GM21825 (cell line): ENCODE results near the gene RPL37A.
A peak's percentile ranks its signal among the peaks of the same experiment; 100 is the strongest.
"Not testable (repeated sequence)": the region's sequence is repeated elsewhere in the genome, so short reads cannot be mapped to it uniquely, and the experiment has no call there.

Experiments used
- ATAC-seq: cut with Tn5 transposase; IDR thresholded peaks from one replicate; pipeline ENCODE4 v1.9.1; 2021; ENCODE audit warnings: mild to moderate bottlenecking, moderate library complexity; ENCODE audit not compliant: unreplicated experiment

The RPL37A gene

GRCh38 chr2:216516730-216517350, 18.2 kb downstream of the RPL37A start:
- ATAC-seq = no peak

- ATAC-seq = no peak
Observed at GRCh38 chr2:216517447-216518225, 19.0 kb downstream of the RPL37A start.

- ATAC-seq = not testable (repeated sequence)
Observed at GRCh38 chr2:216518566-216519119, 20.0 kb downstream of the RPL37A start.

- peak; percentile 57 for ATAC-seq
Observed at GRCh38 chr2:216519154-216519762, 20.6 kb downstream of the RPL37A start.

- ATAC-seq = no peak
Observed at GRCh38 chr2:216520112-216520511, 21.5 kb downstream of the RPL37A start.

GRCh38 chr2:216522892-216523502, 24.4 kb downstream of the RPL37A start:
- no peak for ATAC-seq

GRCh38 chr2:216525972-216526371, 27.3 kb downstream of the RPL37A start:
- ATAC-seq = no peak

GRCh38 chr2:216526939-216527338, 28.3 kb downstream of the RPL37A start:
- no peak for ATAC-seq

GRCh38 chr2:216527600-216527999, 29.0 kb downstream of the RPL37A start:
- ATAC-seq = no peak

GRCh38 chr2:216532562-216532961, 33.9 kb downstream of the RPL37A start:
- ATAC-seq = no peak

- no peak for ATAC-seq
Observed at GRCh38 chr2:216533609-216534008, 35.0 kb downstream of the RPL37A start.

GRCh38 chr2:216534809-216535208, 36.2 kb downstream of the RPL37A start:
- no peak for ATAC-seq

- ATAC-seq = no peak
Observed at GRCh38 chr2:216535454-216535995, 36.9 kb downstream of the RPL37A start.

GRCh38 chr2:216536734-216537210, 38.1 kb downstream of the RPL37A start:
- ATAC-seq = no peak

GRCh38 chr2:216537366-216537765, 38.7 kb downstream of the RPL37A start:
- ATAC-seq = no peak

- no peak for ATAC-seq
Observed at GRCh38 chr2:216538538-216538937, 39.9 kb downstream of the RPL37A start.

GRCh38 chr2:216539120-216539519, 40.5 kb downstream of the RPL37A start:
- ATAC-seq = no peak

- no peak for ATAC-seq
Observed at GRCh38 chr2:216539791-216540241, 41.2 kb downstream of the RPL37A start.

- ATAC-seq = no peak
Observed at GRCh38 chr2:216540920-216541319, 42.3 kb downstream of the RPL37A start.

GRCh38 chr2:216541505-216541904, 42.9 kb downstream of the RPL37A start:
- no peak for ATAC-seq

- ATAC-seq = no peak
Observed at GRCh38 chr2:216545359-216545758, 46.7 kb downstream of the RPL37A start.
